Hippocampal formation (tissue), 2 donors: Measurements from ENCODE around the gene OPTN.

Experiments
- DNase-seq, 2 donors: peaks; one replicate each; lab custom pipeline; 2025; lab: John Stamatoyannopoulos, UW

OPTN gene

DNA sequence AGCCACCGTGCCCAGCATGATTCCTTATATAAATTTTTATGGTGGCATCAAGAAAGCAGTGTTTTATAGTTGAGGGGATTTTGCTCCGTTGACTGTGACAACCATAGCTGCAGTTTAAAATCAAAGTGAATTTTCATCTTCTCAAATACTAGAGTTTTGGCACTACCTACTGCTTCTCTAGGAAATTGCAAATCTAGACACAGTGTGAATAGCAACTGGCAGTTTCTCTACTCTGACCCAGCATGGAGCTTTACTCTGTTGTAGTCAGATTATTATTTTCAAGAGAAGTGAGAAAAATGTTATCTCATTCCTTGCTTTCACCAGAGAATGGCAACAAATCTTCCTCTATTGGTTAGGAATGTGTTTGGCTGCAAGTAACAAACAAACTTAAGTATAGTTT, 84.3 kb downstream of the OPTN start:
- no peak for DNase-seq

DNA sequence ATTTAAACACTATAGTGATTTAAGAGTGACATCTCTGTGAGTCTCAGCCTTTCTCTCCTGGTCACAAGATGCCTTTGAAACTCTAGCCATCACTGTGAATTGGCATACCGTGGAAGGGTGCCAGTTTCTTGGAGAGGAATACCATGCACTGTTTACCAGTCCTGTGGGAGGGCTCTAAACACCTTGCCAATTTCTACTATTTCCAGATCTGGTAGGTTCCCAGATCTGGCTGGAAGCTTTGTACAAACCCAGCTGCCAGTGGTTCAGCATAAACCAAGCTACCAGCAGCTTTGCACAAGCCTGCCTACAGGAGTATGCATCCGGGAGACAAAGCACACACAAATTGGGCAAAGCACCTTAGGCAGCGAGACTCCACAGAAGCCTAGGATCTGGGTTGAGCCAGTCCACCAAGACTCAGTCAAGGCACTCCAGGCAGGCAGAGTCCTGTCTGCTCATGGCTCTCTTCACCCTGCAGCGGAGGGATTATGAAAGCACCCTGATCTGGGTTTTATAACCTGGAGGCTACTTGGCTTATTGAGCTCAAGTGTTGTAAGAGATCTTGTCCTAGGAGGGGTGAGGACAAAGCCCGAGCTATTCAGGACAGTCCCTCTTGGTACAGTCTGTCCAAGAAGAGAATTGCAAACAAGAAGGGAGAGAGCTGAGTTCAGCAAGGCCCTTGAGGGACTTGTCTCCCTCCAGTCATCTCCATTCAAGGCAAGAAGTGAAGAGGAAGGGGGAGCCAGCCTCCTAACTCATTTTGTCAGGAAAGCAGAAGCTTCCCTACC, 85.0 kb downstream of the OPTN start:
- no peak for DNase-seq

GRCh38 chr10:13187135-13187534, 87.2 kb downstream of the OPTN start:
- DNase-seq: no peak
